ENCODE data around the gene CCDC9B.
A peak's percentile ranks its signal among the peaks of the same experiment; 100 is the strongest.

CCDC9B gene

DNA sequence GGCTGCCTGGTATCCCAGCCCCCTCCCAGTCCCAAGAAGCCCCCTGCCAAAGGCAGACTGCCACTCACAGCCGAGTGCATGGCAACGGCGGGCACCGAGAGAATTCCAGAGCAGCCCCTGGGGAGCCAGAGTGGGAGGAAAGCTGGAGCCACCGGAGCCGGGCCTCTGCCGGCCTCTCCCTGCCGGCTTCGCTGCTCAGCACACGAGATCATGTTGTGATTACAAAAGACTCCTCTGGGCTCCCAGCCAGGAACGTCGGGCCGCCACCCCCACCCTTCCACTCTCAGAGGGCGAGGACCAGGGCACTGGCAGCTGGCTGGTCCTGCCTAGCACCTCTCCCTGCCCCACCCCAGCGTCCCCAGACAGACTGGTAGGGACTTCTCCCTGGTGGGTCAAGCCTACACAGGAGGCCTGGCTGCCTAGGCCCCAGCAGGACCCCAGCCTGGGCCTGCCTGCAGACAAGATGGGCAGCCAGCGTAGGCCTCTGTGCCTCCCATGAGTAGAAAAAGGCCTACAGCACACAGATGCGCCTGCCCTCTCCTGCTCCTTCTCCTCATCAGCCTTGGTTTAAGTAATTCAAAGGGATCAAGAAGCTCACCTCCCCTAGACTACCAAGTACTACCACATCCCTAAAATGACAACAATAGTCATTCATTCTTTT, at the start of gene CCDC9B:
Gene CCDC9B (minus strand): TSS at position 200 of the 661 bp plus-strand sequence. CDS start 120 bp downstream, at position 80.
- DNase-seq (ENCODE audit: low read depth in 3 of 3) = no peak

DNA sequence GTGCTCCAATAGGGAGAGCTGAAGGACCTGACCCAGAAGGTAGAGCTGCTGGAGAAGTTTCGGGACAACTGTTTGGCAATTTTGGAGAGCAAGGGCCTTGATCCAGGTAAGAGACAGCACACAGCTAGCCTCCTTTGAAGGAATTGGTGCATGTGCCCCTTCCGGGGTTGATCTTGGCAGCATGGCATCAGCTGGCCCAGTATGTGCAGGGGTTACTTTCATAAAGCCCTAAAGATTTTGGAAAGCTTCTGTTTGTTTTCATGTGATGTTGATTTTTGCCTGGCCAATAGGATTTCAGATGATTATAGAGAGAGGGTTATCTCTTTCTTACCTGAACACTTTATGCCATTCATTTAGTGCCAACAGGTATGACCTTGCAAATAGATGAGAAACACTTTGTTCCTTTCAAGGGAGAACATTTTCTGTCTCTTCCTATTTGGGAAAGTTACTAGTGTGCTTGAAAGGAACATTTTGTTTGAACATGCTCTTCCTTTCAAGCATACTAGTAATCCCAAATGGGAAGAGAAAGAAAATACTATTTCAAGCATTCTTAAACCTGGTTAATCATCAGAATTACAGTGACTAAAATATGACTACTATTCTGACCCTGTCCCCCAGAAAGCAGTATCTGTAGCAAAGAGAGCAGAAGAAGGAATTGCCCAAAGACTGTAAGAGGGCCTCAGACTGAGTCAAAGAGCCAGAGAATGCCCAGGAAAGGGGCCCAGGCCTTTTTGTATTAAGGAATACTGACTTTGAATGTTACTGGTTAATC, 49.3 kb upstream of the CCDC9B start:
- no peak for DNase-seq (ENCODE audit: low read depth in 3 of 3)

DNA sequence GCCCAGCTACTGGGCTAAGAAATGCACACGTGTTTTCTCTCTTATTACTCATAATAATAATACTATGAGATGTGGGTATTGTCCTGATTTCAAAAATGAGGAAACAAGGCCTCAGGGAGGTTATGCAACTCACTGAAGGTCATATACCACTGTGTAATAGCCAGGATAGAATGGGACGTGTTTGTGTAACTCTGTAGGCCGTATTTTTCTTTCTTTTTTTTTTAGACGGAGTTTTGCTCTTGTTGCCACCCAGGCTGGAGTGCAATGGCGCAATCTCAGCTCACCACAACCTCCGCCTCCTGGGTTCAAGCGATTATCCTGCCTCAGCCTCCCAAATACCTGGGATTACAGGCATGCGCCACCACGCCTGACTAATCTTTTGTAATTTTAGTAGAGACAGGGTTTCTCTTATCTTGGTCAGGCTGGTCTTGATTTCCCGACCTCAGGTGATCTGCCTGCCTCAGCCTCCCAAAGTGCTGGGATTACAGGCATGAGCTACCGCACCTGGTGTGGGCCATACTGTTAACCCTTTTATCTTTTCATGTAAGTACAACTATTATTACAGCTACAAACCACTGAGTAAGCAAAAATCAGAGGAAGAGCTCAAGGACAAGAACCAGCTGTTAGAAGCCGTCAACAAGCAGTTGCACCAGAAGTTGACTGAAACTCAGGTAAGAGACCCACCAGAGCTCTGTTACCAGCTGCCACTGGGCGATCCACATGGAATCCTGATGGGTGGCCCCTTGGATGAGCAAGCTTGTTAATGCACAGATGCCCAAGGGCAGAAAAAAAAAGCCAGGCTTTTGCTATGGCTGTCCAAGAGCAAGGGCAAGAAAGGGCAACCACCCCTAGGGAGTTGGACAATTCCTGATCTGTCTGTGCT, 48.4 kb upstream of the CCDC9B start:
- DNase-seq (ENCODE audit: low read depth in 3 of 3) = no peak

DNA sequence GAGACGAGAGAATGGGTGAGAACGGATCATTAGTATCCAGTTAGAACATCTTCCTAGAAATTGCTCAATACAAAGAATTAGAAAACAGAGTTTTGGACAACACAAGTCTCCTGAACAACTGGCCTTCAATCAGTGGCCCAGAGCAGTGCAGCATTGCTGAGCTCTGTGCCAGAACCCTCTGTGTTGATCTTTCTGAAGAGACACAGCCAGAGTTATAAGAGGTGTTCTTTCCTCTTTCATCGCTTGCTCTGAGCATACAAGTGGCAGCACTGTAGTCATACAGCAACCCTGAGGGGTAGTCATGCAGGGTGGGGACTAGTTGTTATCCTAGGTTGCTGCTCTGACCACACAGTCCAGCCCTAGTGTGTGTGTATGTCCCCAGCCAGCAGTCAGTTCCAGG, 45.7 kb upstream of the CCDC9B start:
- DNase-seq (ENCODE audit: low read depth in 3 of 3) = no peak

DNA sequence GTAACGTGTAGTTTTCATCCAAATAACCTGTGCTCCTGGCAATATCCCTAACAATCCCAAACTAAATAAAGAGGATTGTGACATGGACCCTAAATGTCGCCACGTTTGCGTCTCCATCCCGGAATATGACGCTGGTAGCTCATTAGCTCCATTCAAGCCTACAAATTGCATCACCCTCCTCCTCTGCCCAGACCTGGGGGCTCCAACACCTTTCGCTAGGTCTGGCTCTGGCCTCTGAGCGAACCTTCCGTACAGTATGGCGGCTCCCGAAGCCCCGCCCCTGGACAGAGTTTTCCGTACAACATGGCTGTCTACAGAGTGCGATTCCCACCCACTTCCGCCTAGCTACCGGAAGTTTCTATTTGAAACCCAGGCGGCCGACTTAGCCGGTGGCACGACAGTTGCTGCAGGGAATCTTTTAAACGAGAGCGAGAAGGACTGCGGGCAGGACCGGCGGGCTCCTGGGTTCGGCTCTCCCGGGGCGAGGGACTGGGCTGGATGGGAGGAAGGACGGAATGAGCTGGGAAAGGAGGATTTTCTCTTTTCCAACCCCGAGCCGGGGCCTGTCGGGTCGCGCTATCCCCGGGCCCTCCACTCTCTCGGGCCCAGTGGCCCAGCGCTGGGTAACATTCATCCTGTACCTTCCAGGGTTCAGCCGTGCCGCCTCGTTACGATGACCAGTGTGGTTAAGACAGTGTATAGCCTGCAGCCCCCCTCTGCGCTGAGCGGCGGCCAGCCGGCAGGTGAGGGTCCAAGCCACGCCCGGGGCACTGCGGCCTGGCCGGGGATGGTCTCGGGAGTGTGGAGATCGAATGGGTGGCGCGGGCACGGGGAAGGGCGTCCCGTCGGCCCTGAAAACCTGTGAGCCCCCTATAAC, 42.1 kb upstream of the CCDC9B start, which contains the start of gene KNSTRN:
Gene KNSTRN (plus strand): TSS at position 142 of the 877 bp plus-strand sequence. CDS start 115 bp downstream, at position 257.
- peak; percentile 80 to 87 (median 84) for DNase-seq (ENCODE audit: low read depth in 3 of 3)

DNA sequence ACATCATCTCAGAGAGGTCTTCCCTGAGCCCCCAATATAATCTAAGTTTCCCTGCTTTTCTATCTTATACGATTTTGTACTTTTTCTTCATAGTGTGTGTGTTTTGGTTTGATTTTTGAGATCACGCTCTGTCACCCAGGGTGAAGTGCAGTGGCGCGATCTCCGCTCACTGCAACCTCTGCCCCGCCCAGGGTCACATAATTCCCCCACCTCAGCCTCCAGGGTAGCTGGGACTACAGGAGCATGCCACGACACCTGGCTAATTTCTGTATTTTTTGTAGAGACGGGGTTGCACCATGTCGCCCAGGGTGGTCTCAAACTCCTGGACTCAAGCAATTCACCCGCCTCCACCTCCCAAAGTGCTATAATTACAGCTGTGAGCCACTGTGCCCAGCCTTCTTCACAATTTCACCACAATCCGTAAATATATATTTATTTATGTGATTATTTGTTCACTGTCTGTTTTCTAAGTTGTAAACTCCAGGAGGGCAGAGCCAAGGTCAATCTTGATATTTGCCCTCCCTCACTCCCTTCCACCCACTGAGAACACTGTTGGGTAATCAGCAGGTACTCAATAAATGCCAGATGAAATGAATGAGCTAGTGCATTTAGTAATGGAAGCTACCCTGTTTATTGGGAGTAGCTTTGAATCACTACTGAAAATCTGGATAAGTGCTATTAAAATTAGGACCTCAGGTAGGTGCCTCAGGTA, 41.2 kb upstream of the CCDC9B start:
- no peak for DNase-seq (ENCODE audit: low read depth in 3 of 3)

DNA sequence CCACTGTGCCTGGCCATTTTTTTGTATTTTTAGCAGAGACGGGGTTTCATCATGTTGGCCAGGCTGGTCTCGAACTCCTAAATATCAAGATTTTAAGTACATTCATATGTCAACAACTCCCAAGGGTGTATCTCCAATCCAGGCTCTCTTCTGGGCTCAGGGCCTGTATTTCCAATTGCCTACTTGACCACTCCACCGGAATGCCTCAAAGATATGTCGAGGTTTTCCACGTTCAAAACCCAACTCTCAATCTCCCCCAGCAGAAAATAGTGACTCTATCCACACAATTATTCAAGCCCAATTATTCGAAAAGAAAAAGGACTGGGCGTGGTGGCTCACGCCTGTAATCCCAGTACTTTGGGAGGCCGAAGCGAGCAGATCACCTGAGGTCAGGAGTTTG, 39.9 kb upstream of the CCDC9B start:
- DNase-seq (ENCODE audit: low read depth in 3 of 3) = no peak

DNA sequence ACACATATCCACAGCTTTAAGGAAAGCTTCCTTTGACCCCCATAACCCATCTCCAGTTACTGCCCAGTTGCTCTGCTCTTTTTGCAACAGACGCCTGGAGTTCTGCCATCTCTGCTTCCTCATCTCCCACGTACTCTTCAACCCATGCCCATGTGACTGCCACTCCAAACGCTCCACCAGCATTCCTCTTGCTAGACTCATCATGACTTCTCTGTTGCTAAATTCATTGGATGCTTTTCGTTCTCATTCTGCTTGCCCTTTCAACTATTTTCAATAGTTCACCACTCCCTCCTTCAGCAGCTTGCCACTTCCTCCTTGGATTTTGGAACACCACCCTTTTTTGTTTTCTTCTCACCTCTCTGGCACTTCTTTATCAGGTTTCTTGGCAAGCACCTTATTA, 39.1 kb upstream of the CCDC9B start:
- no peak for DNase-seq (ENCODE audit: low read depth in 3 of 3)

DNA sequence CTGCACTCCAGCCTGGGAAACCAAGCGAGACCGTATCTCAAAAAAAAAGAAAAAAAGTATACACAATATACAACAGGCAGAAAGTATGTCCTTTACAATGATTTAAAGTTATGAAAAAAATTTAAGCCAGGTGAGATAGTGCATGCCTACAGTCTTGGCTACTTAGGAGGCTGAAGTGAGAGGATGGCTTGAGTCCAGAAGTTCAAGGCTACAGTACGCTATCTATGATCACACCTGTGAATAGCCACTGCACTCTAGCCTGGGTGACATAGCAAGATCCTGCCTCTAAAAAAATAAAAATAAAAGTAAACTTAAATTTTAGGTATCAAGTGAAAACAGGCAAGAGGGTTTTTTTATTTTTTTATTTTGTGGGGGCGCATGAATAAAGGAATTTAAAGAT, 38.6 kb upstream of the CCDC9B start:
- no peak for DNase-seq (ENCODE audit: low read depth in 3 of 3)

DNA sequence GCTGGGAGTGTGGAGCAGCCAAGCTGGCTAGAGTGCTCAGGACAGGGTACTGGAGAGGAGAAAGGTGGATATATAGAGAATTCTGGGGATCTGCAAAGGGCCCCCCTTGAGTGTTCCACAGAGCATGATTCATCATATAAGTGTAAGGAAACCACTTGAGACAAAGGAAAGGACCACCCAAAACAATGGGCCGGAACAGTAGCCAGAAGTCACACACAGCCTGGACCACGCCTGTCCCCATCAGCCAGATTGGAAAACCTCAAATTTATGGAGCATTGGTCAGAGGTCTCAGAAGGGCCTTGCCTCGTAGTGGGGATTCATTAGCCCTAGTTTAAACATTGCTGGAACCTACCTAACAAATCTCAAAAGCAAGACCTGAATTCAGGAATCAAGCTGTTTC, 36.9 kb upstream of the CCDC9B start:
- no peak for DNase-seq (ENCODE audit: low read depth in 3 of 3)

DNA sequence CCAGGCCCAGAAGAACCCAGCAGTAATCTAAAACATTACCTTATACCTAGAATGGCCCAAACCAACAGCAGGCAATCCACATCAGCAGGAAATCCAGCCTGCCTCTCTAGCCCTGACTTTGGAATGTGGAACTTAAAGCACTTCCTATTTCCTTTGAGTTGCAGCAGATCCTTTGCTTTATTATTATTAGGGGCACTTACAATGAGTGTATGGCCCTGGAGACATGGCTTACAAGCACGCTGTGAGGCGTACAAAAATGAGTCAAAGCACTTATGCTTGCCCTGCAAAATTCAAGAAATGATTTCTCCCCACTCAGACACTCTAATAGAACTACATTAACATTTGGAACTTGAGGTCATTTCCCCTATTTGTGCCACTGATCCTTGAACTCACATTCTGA, 32.2 kb upstream of the CCDC9B start:
- no peak for DNase-seq (ENCODE audit: low read depth in 3 of 3)

DNA sequence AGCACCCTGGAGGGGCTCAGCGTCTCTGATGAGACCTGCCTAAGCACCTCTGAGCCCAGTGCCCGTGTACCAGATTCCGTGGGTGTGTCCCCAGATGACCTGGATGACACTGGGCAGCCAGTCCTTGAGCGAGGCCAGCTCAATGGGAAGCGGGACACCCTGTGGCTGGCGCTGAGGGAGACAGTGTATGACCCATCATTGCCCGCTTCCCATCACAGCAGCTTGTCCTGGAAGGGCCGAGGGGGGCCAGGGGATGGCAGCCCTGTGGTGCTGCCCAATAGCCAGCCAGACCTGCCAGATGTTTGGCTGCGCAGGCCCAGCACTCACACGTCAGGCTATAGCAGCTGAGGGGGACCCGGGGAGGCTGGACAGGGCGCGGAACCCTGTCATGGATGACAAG, 29.2 kb upstream of the CCDC9B start:
- DNase-seq (ENCODE audit: low read depth in 3 of 3) = no peak

DNA sequence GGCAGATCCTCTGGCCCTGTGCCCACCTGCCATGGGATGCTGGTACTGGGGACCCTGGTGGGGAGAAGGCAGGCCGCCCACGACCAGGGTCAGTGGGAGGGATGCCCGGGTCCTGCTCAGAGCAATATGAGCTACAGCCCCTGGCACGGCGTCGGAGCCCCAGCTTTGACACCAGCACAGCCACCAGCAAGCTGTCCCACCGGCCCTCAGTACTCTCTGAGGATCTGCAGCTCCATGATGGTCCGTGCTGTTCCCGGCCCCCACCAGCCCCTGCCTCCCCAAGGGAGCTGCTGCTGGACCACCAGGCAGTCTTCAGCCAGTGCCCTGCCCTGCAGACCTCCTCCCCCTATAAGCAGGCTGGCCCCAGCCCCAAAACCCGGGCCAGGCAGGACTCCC, 28.7 kb upstream of the CCDC9B start:
- DNase-seq (ENCODE audit: low read depth in 3 of 3) = no peak

DNA sequence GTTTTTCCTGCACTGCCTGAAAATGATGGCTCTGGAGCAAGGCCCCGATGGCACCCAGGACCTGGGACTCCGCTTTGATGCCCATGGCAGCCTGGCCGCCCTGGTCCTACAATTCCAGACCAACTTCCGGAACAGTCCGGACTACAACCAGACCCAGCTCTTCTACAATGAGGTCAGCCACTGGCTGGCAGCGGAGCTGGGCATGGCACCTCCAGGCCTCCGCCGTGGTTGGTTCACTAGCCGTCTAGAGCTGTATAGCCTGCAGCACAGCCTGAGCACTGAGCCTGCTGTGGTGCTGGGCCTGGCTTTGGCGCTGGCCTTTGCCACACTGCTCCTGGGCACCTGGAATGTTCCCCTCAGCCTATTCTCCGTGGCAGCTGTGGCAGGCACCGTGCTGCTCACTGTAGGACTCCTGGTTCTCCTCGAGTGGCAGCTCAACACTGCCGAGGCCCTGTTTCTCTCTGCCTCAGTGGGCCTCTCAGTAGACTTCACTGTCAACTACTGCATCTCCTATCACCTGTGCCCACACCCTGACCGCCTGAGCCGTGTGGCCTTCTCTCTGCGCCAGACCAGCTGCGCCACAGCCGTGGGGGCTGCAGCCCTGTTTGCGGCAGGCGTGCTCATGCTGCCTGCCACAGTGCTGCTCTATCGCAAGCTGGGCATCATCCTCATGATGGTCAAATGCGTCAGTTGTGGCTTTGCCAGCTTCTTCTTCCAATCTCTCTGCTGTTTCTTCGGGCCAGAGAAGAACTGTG, 28.2 kb upstream of the CCDC9B start:
- no peak for DNase-seq (ENCODE audit: low read depth in 3 of 3)

DNA sequence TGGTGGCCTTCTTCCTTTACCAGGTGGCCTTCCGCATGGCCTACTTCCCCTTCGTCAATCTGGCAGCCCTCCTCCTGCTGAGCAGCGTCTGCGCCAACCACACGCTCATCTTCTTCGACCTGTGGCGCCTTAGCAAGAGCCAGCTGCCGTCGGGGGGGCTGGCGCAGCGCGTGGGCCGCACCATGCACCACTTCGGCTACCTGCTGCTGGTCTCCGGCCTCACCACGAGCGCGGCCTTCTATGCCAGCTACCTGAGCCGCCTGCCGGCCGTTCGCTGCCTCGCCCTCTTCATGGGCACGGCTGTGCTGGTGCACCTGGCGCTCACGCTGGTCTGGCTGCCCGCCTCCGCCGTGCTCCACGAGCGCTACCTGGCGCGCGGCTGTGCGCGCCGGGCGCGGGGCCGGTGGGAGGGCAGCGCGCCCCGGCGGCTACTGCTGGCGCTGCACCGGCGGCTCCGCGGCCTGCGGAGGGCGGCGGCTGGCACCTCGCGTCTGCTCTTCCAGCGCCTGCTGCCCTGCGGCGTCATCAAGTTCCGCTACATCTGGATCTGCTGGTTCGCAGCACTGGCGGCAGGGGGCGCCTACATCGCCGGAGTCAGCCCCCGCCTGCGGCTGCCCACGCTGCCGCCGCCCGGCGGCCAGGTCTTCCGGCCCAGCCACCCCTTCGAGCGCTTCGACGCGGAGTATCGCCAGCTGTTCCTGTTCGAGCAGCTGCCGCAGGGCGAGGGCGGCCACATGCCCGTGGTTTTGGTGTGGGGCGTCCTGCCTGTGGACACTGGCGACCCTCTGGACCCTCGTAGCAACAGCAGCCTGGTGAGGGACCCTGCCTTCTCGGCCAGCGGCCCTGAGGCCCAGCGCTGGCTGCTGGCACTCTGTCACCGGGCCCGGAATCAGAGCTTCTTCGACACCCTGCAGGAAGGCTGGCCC, 27.2 kb upstream of the CCDC9B start:
- peak; percentile 64 to 78 (median 74) for DNase-seq (ENCODE audit: low read depth in 3 of 3)

DNA sequence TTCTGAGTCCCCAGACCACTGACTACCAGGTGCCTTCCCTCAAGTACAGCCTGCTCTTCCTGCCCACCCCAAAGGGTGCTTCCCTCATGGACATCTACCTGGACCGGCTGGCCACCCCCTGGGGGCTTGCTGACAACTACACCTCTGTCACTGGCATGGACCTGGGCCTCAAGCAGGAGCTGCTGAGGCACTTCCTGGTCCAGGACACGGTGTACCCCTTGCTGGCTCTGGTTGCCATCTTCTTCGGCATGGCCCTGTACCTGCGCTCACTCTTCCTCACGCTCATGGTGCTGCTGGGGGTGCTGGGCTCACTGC, 26.6 kb upstream of the CCDC9B start:
- DNase-seq (ENCODE audit: low read depth in 3 of 3) = no peak

DNA sequence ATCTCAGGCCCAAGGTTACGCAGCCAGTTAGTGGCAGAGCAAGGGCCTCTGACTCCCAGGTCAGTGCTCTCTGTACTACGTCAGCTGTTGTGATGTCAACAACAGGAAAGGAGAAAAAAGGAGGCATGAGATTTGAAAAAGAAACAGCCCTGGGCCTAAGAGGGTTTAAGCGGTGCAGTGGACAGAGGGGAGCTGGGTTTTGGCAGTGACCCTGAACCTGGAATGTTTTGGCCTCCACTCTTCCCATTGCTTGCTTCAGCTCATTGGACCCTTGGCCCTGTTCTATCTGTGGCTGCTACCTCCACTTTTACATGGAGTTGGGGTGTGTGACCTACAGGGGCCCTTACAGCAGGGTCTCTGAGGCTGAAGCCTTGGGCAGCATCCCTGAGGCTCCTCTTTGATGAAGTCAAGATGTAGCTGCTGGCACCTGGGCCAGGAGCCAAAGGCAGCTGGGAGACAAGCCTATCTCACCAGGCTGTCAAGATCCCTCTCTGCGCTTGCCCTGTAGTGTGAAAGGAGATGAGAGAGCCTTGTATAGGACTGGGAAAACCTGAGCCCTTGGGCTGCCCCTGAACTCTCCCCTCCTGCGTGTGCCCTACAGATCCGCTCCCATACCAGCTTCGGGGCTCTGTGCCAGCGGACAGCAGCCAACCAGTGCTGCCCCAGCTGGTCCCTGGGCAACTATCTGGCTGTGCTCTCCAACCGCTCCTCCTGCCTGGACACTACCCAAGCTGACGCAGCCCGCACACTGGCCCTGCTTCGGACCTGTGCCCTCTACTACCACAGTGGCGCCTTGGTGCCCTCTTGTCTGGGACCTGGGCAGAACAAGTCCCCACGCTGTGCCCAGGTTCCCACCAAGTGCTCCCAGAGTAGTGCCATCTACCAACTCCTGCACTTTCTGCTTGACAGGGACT, 26.0 kb upstream of the CCDC9B start:
- no peak for DNase-seq (ENCODE audit: low read depth in 3 of 3)
